HFFc6 (cell line): ENCODE measurements around the gene ICAM2. TPM values are rescaled to one million over a fixed set of nuclear protein-coding genes. Genes with fewer than 3 reads are reported as not detected.
"Not testable (repeated sequence)": the region's sequence is repeated elsewhere in the genome, so short reads cannot be mapped to it uniquely, and the experiment has no call there.

Experiments
- DNase-seq: peaks from one replicate; pipeline ENCODE4 v3.0.0-alpha.2; 2018
- H3K27ac Mint-ChIP-seq: 2 replicates; pipeline ENCODE4 v1.8.0; 2020; ENCODE audit warnings: mild to moderate bottlenecking, mixed read lengths
- H3K27me3 Mint-ChIP-seq: 2 replicates; pipeline ENCODE4 v1.8.0; 2021; ENCODE audit warnings: mild to moderate bottlenecking, moderate library complexity, mixed read lengths; ENCODE audit not compliant: insufficient read depth
- H3K36me3 Mint-ChIP-seq: 2 replicates; pipeline ENCODE4 v1.8.0; 2021; ENCODE audit warnings: low read depth, mixed read lengths
- H3K4me1 Mint-ChIP-seq: 2 replicates; pipeline ENCODE4 v1.8.0; 2020; ENCODE audit warnings: low read depth, mixed read lengths
- H3K4me3 Mint-ChIP-seq: 2 replicates; pipeline ENCODE4 v1.8.0; 2020; ENCODE audit warnings: mild to moderate bottlenecking, moderate library complexity, mixed read lengths
- H3K9me3 Mint-ChIP-seq: 2 replicates; pipeline ENCODE4 v1.8.0; 2020; ENCODE audit warnings: mild to moderate bottlenecking, mixed read lengths
- total RNA-seq, 6 experiments: library from RNA; stranded (reverse); fragmentation: NEBNext Ultra II Directional; extraction: Animal tissue kit (Norgen Biotek cat#: 25700); gene quantifications; 2 replicates in 1 of 6; 3 replicates in 5 of 6; pipeline ENCODE4 v1.2.3, GENCODE V29; 2021
- TF ChIP-seq, protein P1 (sequence below): fragments of 200-600 bp; sonication (generic); IDR thresholded peaks from 2 replicates; pipeline ENCODE4 v1.5.0; 2021; ENCODE audit warnings: antibody characterized with exemption, mild to moderate bottlenecking

The ICAM2 gene
- total RNA-seq, 6 experiments from 2014 or later = 0.91 to 2.5 (median 1.3) TPM

DNA sequence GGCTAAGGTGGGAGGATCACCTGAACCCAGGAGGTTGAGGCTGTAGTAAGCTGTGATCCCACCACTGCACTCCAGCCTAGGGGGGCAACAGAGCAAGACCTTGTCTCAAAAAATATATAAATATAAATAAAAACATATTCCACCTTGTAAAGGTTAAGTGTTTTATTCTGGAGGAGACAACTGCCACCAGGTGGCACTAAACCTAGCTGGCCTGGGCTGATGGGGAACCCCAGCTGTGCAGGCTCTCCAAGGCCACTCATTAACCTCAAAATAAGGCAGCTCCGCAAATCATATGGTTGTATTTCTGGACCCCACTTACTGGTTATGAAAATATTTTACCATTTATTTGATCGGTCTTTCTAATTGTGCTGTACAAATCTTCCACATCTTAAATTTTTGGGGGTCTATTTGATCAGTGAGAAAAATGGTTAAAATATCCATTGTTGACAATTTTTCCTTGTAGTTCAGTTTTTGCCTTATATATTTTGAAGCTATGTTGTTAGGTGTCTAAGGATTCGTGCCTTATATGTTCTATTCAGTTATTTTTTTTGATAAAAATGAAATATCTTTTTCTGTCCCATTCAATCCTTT is 8.5 kb upstream of the ICAM2 start:
- Mint-ChIP-seq H3K27me3 (peaks cover 2% of the 10 kb centered on the region), H3K9me3 (no peaks in the 10 kb centered on the region), H3K4me1 (peaks cover 18% of the 10 kb centered on the region), H3K36me3 (no peaks in the 10 kb centered on the region), H3K27ac (no peak overlapping the region), H3K4me3 (no peak overlapping the region)
- DNase-seq = peak; percentile 58
- TF ChIP-seq, protein P1, sequence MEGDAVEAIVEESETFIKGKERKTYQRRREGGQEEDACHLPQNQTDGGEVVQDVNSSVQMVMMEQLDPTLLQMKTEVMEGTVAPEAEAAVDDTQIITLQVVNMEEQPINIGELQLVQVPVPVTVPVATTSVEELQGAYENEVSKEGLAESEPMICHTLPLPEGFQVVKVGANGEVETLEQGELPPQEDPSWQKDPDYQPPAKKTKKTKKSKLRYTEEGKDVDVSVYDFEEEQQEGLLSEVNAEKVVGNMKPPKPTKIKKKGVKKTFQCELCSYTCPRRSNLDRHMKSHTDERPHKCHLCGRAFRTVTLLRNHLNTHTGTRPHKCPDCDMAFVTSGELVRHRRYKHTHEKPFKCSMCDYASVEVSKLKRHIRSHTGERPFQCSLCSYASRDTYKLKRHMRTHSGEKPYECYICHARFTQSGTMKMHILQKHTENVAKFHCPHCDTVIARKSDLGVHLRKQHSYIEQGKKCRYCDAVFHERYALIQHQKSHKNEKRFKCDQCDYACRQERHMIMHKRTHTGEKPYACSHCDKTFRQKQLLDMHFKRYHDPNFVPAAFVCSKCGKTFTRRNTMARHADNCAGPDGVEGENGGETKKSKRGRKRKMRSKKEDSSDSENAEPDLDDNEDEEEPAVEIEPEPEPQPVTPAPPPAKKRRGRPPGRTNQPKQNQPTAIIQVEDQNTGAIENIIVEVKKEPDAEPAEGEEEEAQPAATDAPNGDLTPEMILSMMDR = peak; percentile 93

DNA sequence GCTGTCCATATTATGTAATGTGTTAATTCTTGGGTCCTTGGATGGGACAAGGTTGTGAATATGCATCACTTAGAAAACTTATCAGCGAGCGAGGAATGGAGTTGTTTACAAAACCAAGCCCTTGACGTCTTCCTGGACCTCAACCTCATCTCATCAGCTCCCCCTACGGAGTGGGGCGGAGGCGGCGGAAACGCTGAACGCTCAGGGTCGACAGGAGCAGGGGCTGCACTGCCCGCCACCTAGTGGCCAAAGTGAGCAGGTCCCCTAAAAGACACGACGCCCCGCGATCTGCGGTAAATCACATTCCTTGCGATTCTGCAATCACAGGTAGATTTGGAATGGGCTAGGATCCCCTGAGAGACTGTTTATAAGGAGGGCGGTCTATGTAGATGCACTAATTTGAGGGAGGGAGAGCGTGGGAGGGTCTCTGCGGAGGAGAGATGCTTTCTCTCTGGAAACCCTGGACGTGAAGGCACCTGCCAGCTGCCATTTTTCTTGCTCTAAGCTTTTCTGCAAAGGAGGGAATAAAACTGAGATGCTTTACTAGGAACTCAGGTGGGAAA is 5.4 kb upstream of the ICAM2 start:
- H3K4me1 Mint-ChIP-seq = peaks cover 9% of the 10 kb centered on the region
- H3K27ac Mint-ChIP-seq = no peak overlapping the region
- TF ChIP-seq, protein P1 = peak; percentile 99
- H3K27me3 Mint-ChIP-seq = peaks cover 4% of the 10 kb centered on the region
- H3K9me3 Mint-ChIP-seq = no peaks in the 10 kb centered on the region
- no peaks in the 10 kb centered on the region for H3K36me3 Mint-ChIP-seq
- peak; percentile 52 for DNase-seq
- H3K4me3 Mint-ChIP-seq = peak overlapping the region; percentile 45

- H3K9me3 Mint-ChIP-seq = no peaks in the 10 kb centered on the region
- H3K27ac Mint-ChIP-seq = no peak overlapping the region
- H3K4me1 Mint-ChIP-seq = peaks cover 14% of the 10 kb centered on the region
- H3K4me3 Mint-ChIP-seq = no peak overlapping the region
- TF ChIP-seq, protein P1 = no peak
- no peaks in the 10 kb centered on the region for H3K36me3 Mint-ChIP-seq
- H3K27me3 Mint-ChIP-seq = peaks cover 4% of the 10 kb centered on the region
- DNase-seq = peak; percentile 33
Observed at GRCh38 chr17:64024781-64025731, 4.6 kb upstream of the ICAM2 start.

DNA sequence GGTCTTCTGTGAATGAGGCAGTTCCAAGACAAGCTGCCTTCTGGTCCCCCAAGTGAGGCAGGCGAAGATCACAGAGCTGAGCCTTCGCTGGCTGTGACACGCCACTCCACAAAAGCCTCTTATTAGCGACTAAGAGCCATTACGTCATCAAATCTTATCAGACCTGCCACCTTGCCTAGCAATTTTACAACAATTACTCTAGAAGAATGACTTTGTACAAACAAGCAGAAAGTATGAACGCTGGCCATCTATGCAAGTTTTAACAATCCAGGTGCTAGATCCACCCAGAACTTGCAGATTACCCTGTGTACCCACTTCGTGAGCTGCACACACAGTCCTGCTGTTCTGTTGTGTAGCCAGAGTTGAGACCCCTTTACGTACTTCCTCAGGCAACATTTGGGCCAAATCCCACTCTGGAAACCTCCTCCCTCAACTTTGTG is 3.8 kb upstream of the ICAM2 start:
- H3K27me3 Mint-ChIP-seq = peaks cover 4% of the 10 kb centered on the region
- TF ChIP-seq, protein P1 = no peak
- peaks cover 18% of the 10 kb centered on the region for H3K4me1 Mint-ChIP-seq
- H3K36me3 Mint-ChIP-seq = no peaks in the 10 kb centered on the region
- H3K27ac Mint-ChIP-seq = no peak overlapping the region
- H3K4me3 Mint-ChIP-seq = no peak overlapping the region
- DNase-seq = no peak
- no peaks in the 10 kb centered on the region for H3K9me3 Mint-ChIP-seq

DNA sequence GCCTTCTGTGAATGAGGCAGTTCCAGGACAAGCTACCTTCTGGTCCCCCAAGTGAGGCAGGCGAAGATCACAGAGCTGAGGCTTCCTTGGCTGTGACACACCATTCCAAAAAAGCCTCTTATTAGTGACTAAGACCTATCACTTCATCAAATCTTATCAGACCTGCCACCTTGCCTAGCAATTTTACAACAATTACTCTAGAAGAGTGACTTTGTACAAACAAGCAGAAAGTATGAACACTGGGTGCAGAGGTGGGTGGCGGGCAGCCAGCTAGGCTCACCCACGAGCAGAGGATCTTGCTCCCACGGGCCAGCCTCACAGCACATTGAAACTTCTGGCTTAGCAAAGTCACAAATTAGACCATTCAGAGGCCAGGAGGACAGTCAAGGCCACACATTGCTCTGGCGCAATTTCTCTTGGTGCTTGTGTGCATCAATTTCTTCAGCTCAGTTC is 2.2 kb upstream of the ICAM2 start:
- no peaks in the 10 kb centered on the region for H3K36me3 Mint-ChIP-seq
- H3K27me3 Mint-ChIP-seq = peaks cover 4% of the 10 kb centered on the region
- DNase-seq = no peak
- TF ChIP-seq, protein P1 = no peak
- H3K4me1 Mint-ChIP-seq = peaks cover 18% of the 10 kb centered on the region
- no peaks in the 10 kb centered on the region for H3K9me3 Mint-ChIP-seq
- H3K27ac Mint-ChIP-seq = no peak overlapping the region
- H3K4me3 Mint-ChIP-seq = no peak overlapping the region

GRCh38 chr17:64019551-64019961 is 877 bp downstream of the ICAM2 start:
- not testable (repeated sequence) for DNase-seq, H3K4me1 Mint-ChIP-seq, H3K27me3 Mint-ChIP-seq, H3K36me3 Mint-ChIP-seq, H3K9me3 Mint-ChIP-seq, H3K27ac Mint-ChIP-seq, H3K4me3 Mint-ChIP-seq
